HUDEP-2 (cell line): ENCODE measurements around the gene SERBP1.
A peak's percentile ranks its signal among the peaks of the same experiment; 100 is the strongest.

Source experiments
- DNase-seq, 76 experiments: peaks; one replicate each; lab custom pipeline; 2025; ENCODE audit not compliant: unreplicated experiment in 76 of 76; lab: John Stamatoyannopoulos, UW

SERBP1 gene

GRCh38 chr1:67371043-67371442, 59.2 kb downstream of the SERBP1 start:
- no peak for DNase-seq

GRCh38 chr1:67368046-67368514, 62.1 kb downstream of the SERBP1 start:
- no peak for DNase-seq

- DNase-seq = peak in 47 of 76 experiments; percentile 2 to 66 (median 36)
These were observed 62.7 kb downstream of the SERBP1 start for GRCh38 chr1:67367370-67368045.

- no peak for DNase-seq
These were observed 68.6 kb downstream of the SERBP1 start for GRCh38 chr1:67361641-67362040.

- no peak for DNase-seq
These were observed 70.6 kb downstream of the SERBP1 start for GRCh38 chr1:67359592-67359991.
